Stimulated activated CD8-positive, alpha-beta memory T cell treated with anti-CD3 and anti-CD28 coated beads, Interleukin-4, amount 100 ng/mL, for 1 hour (primary cell): ENCODE measurements around the gene RLN3.

Source experiments
- DNase-seq, 2 donors: peaks; one replicate each; pipeline ENCODE4 v3.0.0-alpha.2; 2020; ENCODE audit warnings: low read depth in 2 of 2, low spot score in 1 of 2

Gene RLN3

GRCh38 chr19:14078411-14078810 is 50.5 kb downstream of the RLN3 start:
- DNase-seq: no peak
